Gastrocnemius medialis (tissue), 4 donors: Measurements from ENCODE around the gene GRIK4.

Experiments
- POLR2A ChIP-seq, 2 donors: fragments of 450-650 bp; IDR thresholded peaks; one replicate each; pipeline ENCODE4 v1.6.1; 2017; ENCODE audit warnings: antibody characterized with exemption in 2 of 2, mild to moderate bottlenecking in 2 of 2, moderate library complexity in 2 of 2
- TF ChIP-seq, protein P1 (sequence below), 5 experiments: fragments of 450-650 bp in 3 of 5; fragments of 200-600 bp in 2 of 5; sonication (generic) in 2 of 5; IDR thresholded peaks in 4 of 5; conservative IDR thresholded peaks in 1 of 5; 1 replicate in 4 of 5; 2 replicates in 1 of 5; pipeline ENCODE4 v1.5.1; 2016 to 2019; ENCODE audit warnings: antibody characterized with exemption in 5 of 5, mild to moderate bottlenecking in 3 of 5, moderate library complexity in 3 of 5

DNA sequence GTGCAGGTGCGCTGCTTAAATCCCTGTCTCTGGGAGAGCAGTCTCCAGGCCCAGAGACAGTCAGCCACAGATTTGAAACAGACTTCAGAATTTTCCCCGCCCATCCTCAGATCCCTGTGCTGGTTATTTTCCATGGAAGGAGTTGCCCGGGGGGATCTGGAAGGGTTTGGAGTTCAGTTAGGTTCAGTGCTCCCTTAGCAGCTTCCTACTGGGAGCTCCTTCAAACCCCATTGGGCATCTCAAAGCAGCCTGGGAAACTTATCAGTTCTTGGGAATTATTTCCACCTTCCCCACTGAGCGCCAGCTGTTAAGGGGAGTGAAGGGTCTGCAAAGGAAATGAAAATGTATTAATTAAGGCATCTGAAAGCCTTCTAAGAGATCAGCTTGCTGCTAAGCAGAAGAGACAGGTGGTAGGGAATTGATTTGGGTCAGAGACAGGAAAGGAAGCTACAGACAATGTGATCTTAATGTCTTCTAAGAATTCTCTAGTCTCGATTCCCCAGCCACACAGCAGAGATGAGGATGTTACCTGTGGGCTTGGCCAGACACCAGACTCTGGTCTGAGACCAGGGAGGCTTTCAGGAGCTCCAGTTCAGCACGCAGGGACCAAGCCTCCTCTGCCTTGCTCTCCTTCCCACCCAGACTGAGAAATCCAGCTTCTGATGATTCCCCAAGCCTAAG is 406.2 kb downstream of the GRIK4 start:
- TF ChIP-seq, protein P1, sequence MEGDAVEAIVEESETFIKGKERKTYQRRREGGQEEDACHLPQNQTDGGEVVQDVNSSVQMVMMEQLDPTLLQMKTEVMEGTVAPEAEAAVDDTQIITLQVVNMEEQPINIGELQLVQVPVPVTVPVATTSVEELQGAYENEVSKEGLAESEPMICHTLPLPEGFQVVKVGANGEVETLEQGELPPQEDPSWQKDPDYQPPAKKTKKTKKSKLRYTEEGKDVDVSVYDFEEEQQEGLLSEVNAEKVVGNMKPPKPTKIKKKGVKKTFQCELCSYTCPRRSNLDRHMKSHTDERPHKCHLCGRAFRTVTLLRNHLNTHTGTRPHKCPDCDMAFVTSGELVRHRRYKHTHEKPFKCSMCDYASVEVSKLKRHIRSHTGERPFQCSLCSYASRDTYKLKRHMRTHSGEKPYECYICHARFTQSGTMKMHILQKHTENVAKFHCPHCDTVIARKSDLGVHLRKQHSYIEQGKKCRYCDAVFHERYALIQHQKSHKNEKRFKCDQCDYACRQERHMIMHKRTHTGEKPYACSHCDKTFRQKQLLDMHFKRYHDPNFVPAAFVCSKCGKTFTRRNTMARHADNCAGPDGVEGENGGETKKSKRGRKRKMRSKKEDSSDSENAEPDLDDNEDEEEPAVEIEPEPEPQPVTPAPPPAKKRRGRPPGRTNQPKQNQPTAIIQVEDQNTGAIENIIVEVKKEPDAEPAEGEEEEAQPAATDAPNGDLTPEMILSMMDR (IDR thresholded peaks at IDR 0.05 in 4 of 5, conservative IDR thresholded peaks at IDR 0.05 in 1 of 5) = no peak
- no peak for TF ChIP-seq POLR2A (IDR thresholded peaks at IDR 0.05)
